DND-41 (cell line): Measurements from ENCODE around the gene RAMP2.

Source experiments
- ATAC-seq: fragments of 200-7000 bp; cut with Tn5 transposase; 3 replicates; pipeline ENCODE4 v1.9.1; 2021; ENCODE audit warnings: low read depth; ENCODE audit not compliant: insufficient read depth
- DNase-seq: peaks from one replicate; pipeline ENCODE4 v3.0.0-alpha.2; 2020
- H2AFZ ChIP-seq: 2 replicates; pipeline ENCODE4 v1.6.0; 2012; ENCODE audit warnings: low read depth, low read length
- H3K27ac ChIP-seq: 2 replicates; pipeline ENCODE4 v1.5.1; 2012; ENCODE audit warnings: low read length, inconsistent platforms
- H3K27me3 ChIP-seq: fragments of 200-600 bp; sonication (generic); 2 replicates; pipeline ENCODE4 v1.6.0; 2012; ENCODE audit warnings: low read length, mild to moderate bottlenecking, inconsistent platforms; ENCODE audit not compliant: insufficient read depth, poor library complexity
- H3K36me3 ChIP-seq: 2 replicates; pipeline ENCODE4 v1.5.1; 2012; ENCODE audit warnings: low read length, inconsistent platforms; ENCODE audit not compliant: insufficient read depth
- H3K4me1 ChIP-seq: 2 replicates; pipeline ENCODE4 v1.5.1; 2012; ENCODE audit warnings: mild to moderate bottlenecking, low read length; ENCODE audit not compliant: insufficient read depth
- H3K4me2 ChIP-seq: 2 replicates; pipeline ENCODE4 v1.6.0; 2012; ENCODE audit warnings: mild to moderate bottlenecking, moderate library complexity, low read length, inconsistent platforms; ENCODE audit not compliant: insufficient read depth
- H3K4me3 ChIP-seq, 2 experiments: fragments of 200-600 bp in 1 of 2; shearing (Covaris generic) in 1 of 2; 2 replicates each; pipeline ENCODE4 v1.5.1; 2012 to 2016; ENCODE audit warnings: inconsistent platforms in 2 of 2, low read length in 2 of 2, mild to moderate bottlenecking in 2 of 2, low read depth in 1 of 2, moderate library complexity in 1 of 2
- H3K79me2 ChIP-seq: 2 replicates; pipeline ENCODE4 v1.6.0; 2012; ENCODE audit warnings: low read length, inconsistent platforms; ENCODE audit not compliant: insufficient read depth
- H3K9ac ChIP-seq: 2 replicates; pipeline ENCODE4 v1.6.0; 2012; ENCODE audit warnings: low read depth, mild to moderate bottlenecking, inconsistent platforms, low read length, moderate library complexity
- H3K9me3 ChIP-seq: 2 replicates; pipeline ENCODE4 v1.5.1; 2012; ENCODE audit warnings: low read length, moderate library complexity, mild to moderate bottlenecking, inconsistent platforms; ENCODE audit not compliant: insufficient read depth, severe bottlenecking
- H4K20me1 ChIP-seq: 2 replicates; pipeline ENCODE4 v1.6.0; 2012; ENCODE audit warnings: low read length; ENCODE audit not compliant: insufficient read depth
- CTCF ChIP-seq: IDR thresholded peaks from 2 replicates; pipeline ENCODE4 v1.5.1; 2012; ENCODE audit warnings: borderline replicate concordance, low read length, moderate library complexity, mild to moderate bottlenecking; ENCODE audit not compliant: poor library complexity, severe bottlenecking; ENCODE audit errors: extremely low read depth
- EZH2 ChIP-seq: IDR thresholded peaks from 3 replicates; pipeline ENCODE4 v1.6.1; 2012; ENCODE audit warnings: borderline replicate concordance, low read depth, mild to moderate bottlenecking, moderate library complexity, low read length, inconsistent platforms; ENCODE audit not compliant: severe bottlenecking

RAMP2 gene

DNA sequence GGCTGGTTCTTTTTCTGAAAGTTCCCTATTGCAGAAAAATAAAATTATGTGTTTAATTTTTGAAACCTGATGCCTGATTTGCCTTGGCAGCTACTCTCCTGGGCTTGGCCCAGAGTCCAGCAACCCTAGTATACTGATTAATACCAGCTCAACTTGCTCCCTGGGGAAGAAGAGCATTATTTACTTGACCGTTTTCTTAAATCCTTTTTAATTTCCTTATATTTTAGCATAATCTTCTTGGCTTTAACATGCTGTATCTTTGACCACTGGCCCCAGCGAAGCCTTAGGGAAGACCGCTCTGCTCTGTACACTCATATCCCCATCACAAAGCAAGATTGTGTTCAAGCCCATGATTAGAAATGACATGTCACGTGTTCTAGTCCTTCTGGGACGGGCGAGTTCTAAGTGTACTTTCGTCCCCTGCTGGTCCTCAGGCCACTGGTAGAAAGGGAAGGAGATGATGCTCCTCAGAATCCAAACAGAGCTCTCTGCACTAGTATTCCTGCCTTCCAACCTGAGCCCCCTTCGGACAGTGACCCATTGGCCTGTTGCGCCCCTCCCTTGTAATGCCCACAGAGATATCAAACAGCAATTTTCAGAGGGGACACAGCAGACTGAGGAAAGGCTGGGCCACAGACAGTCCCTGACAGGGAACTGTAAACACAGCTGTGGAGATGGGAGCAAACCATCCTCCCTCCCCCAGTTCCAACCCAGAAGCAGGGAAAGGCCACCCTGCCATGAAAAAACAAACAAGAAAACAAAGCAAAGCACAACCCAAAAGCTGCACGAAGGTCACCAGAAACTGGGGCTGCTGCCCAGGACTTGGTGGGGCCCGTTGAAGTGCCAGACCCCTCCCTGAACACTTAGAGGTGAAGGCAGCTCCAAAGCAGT, 11.9 kb upstream of the RAMP2 start:
- no peak overlapping the region for H3K4me3 ChIP-seq
- H2AFZ ChIP-seq: no peak overlapping the region
- H3K4me1 ChIP-seq: peaks cover 14% of the 10 kb centered on the region
- no peaks in the 10 kb centered on the region for H3K9me3 ChIP-seq
- TF ChIP-seq CTCF (no peak), EZH2 (no peak)
- H4K20me1 ChIP-seq: no peaks in the 10 kb centered on the region
- no peaks in the 10 kb centered on the region for H3K36me3 ChIP-seq
- H3K79me2 ChIP-seq: peaks cover 7% of the 10 kb centered on the region
- H3K9ac ChIP-seq: no peak overlapping the region
- no peak for DNase-seq
- no peak overlapping the region for H3K27ac ChIP-seq
- no peak for ATAC-seq
- H3K4me2 ChIP-seq: no peak overlapping the region
- H3K27me3 ChIP-seq: no peaks in the 10 kb centered on the region

DNA sequence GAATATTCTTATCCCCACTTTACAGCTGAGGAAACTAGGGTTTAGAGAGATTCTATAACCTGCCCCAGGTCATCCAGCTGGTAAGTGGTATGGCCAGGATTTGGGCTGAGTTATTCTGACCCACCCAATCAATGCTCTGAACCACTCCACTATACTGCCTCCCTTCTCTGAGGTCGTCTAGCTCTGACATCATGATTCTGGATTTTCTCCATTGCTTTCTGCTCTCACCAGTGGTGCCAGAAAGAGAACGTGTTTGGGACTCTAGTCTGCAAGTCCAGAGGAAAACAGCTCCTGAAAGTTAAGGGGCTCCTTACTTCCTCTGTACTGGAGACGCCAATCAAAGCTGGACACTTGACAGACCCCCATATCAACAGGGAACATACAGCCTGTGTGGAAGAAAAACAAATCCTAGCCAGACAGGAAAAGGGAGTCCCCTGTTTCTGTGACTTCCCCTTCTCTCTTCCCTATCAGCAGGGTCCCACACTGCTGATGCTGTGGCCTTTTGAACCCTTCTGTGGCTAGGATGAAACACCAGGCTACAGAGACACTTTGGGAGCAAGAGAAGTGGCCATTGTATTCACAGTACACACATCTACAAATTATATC, 10.2 kb upstream of the RAMP2 start:
- Histone ChIP-seq H3K9ac (no peak overlapping the region), H2AFZ (no peak overlapping the region), H3K4me3 (no peak overlapping the region), H3K27me3 (peaks cover 8% of the 10 kb centered on the region), H3K27ac (no peak overlapping the region), H4K20me1 (no peaks in the 10 kb centered on the region), H3K4me1 (peaks cover 3% of the 10 kb centered on the region), H3K4me2 (no peak overlapping the region), H3K9me3 (no peaks in the 10 kb centered on the region), H3K79me2 (no peaks in the 10 kb centered on the region), H3K36me3 (no peaks in the 10 kb centered on the region)
- ATAC-seq: no peak
- no peak for DNase-seq
- TF ChIP-seq EZH2: no peak
- no peak for TF ChIP-seq CTCF

DNA sequence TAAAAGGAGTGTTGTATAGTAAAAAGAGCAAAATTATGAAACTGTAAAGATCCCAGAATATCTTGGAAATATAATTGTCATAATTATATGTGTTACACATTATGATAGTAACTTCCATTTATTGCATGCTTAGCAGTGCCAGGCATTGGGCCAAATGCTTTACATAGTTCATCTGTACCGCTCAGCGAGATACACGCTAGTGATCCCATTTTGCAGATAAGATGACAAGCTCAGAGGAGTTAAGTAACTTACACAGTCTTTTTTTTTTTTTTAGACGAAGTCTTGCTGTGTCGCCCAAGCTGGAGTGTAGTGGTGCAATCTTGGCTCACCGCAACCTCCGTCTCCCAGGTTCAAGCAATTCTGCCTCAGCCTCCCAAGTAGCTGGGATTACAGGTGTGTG, 9.4 kb upstream of the RAMP2 start:
- no peaks in the 10 kb centered on the region for H4K20me1 ChIP-seq
- H3K79me2 ChIP-seq: no peaks in the 10 kb centered on the region
- H3K9me3 ChIP-seq: no peaks in the 10 kb centered on the region
- no peak overlapping the region for H3K9ac ChIP-seq
- ATAC-seq (no peak), DNase-seq (no peak)
- no peak overlapping the region for H2AFZ ChIP-seq
- H3K27ac ChIP-seq: no peak overlapping the region
- no peaks in the 10 kb centered on the region for H3K4me1 ChIP-seq
- H3K27me3 ChIP-seq: peaks cover 8% of the 10 kb centered on the region
- TF ChIP-seq CTCF (no peak), EZH2 (no peak)
- no peak overlapping the region for H3K4me3 ChIP-seq
- no peak overlapping the region for H3K4me2 ChIP-seq
- no peaks in the 10 kb centered on the region for H3K36me3 ChIP-seq
